ENCODE measurements around the gene COL12A1.

- TF ChIP-seq CTCF (IDR thresholded peaks at IDR 0.05) (no peak), POLR2A (IDR thresholded peaks at IDR 0.05) (no peak)
These were observed 25.0 kb downstream of the COL12A1 start for GRCh38 chr6:75180864-75181263.

Data from right lobe of liver (tissue), 4 donors.